IPS DF 6.9 (cell line): ENCODE measurements around the gene TMEM108.

ENCODE experiments used
- DNase-seq: peaks from one replicate; pipeline ENCODE4 v3.0.0-alpha.2; 2013; ENCODE audit warnings: low read depth, low spot score
- H3K27ac ChIP-seq: one replicate; pipeline ENCODE4 v1.5.1; 2013; ENCODE audit warnings: low read length, control low read depth
- H3K27me3 ChIP-seq: 2 replicates; pipeline ENCODE4 v1.6.1; 2013; ENCODE audit warnings: mild to moderate bottlenecking, low read length; ENCODE audit not compliant: control insufficient read depth, insufficient read depth
- H3K36me3 ChIP-seq: 2 replicates; pipeline ENCODE4 v1.6.1; 2013; ENCODE audit warnings: low read length; ENCODE audit not compliant: control insufficient read depth, insufficient read depth
- H3K4me1 ChIP-seq: 2 replicates; pipeline ENCODE4 v1.6.1; 2013; ENCODE audit warnings: low read length; ENCODE audit not compliant: control insufficient read depth, insufficient read depth
- H3K4me3 ChIP-seq: 2 replicates; pipeline ENCODE4 v1.5.1; 2013; ENCODE audit warnings: mild to moderate bottlenecking, low read length
- H3K9me3 ChIP-seq: 2 replicates; pipeline ENCODE4 v1.6.1; 2013; ENCODE audit warnings: low read length, inconsistent platforms; ENCODE audit not compliant: control insufficient read depth, insufficient read depth
- WGBS: extraction: QIAGEN DNeasy Blood & Tissue Kit; methylation state at CpG from one replicate; pipeline ENCODE4 v1.1.7; 2013; ENCODE audit warnings: mixed read lengths, missing lambda C conversion rate; ENCODE audit not compliant: insufficient read length, insufficient coverage; 5-methylcytosine and 5-hydroxymethylcytosine counted together

Gene TMEM108

GRCh38 chr3:133050891-133051290, 12.7 kb downstream of the TMEM108 start:
- no CpG with 5 or more reads among the region's 2 CpGs for WGBS
- H3K27ac ChIP-seq = no peak overlapping the region
- H3K36me3 ChIP-seq = no peaks in the 10 kb centered on the region
- no peak overlapping the region for H3K4me3 ChIP-seq
- no peak for DNase-seq
- peaks cover 3% of the 10 kb centered on the region; the same call in 1 of the 2 replicates for H3K4me1 ChIP-seq
- H3K9me3 ChIP-seq = no peaks in the 10 kb centered on the region
- no peaks in the 10 kb centered on the region for H3K27me3 ChIP-seq

GRCh38 chr3:133053532-133053931, 15.3 kb downstream of the TMEM108 start:
- Histone ChIP-seq H3K27ac (no peak overlapping the region), H3K36me3 (no peaks in the 10 kb centered on the region), H3K4me3 (no peak overlapping the region), H3K9me3 (no peaks in the 10 kb centered on the region), H3K4me1 (peaks cover 5% of the 10 kb centered on the region; the same call in 1 of the 2 replicates), H3K27me3 (no peaks in the 10 kb centered on the region)
- no CpG with 5 or more reads among the region's 2 CpGs for WGBS
- DNase-seq = no peak

GRCh38 chr3:133054586-133054985, 16.4 kb downstream of the TMEM108 start:
- H3K9me3 ChIP-seq = no peaks in the 10 kb centered on the region
- no peaks in the 10 kb centered on the region for H3K27me3 ChIP-seq
- no peaks in the 10 kb centered on the region for H3K36me3 ChIP-seq
- H3K4me1 ChIP-seq = peaks cover 5% of the 10 kb centered on the region; the same call in 1 of the 2 replicates
- no peak overlapping the region for H3K4me3 ChIP-seq
- no peak overlapping the region for H3K27ac ChIP-seq
- WGBS = no CpG with 5 or more reads among the region's 1 CpG
- DNase-seq = no peak

GRCh38 chr3:133055339-133055738, 17.1 kb downstream of the TMEM108 start:
- Histone ChIP-seq H3K9me3 (no peaks in the 10 kb centered on the region), H3K4me1 (peaks cover 5% of the 10 kb centered on the region; the same call in 1 of the 2 replicates), H3K27ac (no peak overlapping the region), H3K4me3 (no peak overlapping the region), H3K27me3 (no peaks in the 10 kb centered on the region), H3K36me3 (no peaks in the 10 kb centered on the region)
- DNase-seq = no peak
- WGBS = no CpG with 5 or more reads among the region's 1 CpG

GRCh38 chr3:133058243-133058642, 20.1 kb downstream of the TMEM108 start:
- Histone ChIP-seq H3K4me3 (no peak overlapping the region), H3K27ac (no peak overlapping the region), H3K36me3 (no peaks in the 10 kb centered on the region), H3K27me3 (no peaks in the 10 kb centered on the region), H3K4me1 (peaks cover 5% of the 10 kb centered on the region; the same call in 1 of the 2 replicates), H3K9me3 (no peaks in the 10 kb centered on the region)
- WGBS = no CpG with 5 or more reads among the region's 4 CpGs
- no peak for DNase-seq

- no peak overlapping the region for H3K4me3 ChIP-seq
- H3K27me3 ChIP-seq = no peaks in the 10 kb centered on the region
- H3K4me1 ChIP-seq = peaks cover 5% of the 10 kb centered on the region; the same call in 1 of the 2 replicates
- WGBS = no CpG with 5 or more reads among the region's 6 CpGs
- no peaks in the 10 kb centered on the region for H3K36me3 ChIP-seq
- DNase-seq = no peak
- no peak overlapping the region for H3K27ac ChIP-seq
- H3K9me3 ChIP-seq = no peaks in the 10 kb centered on the region
Measured at GRCh38 chr3:133058831-133059230, 20.6 kb downstream of the TMEM108 start.

GRCh38 chr3:133065193-133065961, 27.2 kb downstream of the TMEM108 start:
- no peak overlapping the region for H3K4me3 ChIP-seq

GRCh38 chr3:133066026-133066425, 27.8 kb downstream of the TMEM108 start:
- WGBS = no CpG with 5 or more reads among the region's 2 CpGs
- no peak for DNase-seq

More at GRCh38 chr3:133065193-133065961, 27.2 kb downstream of the TMEM108 start:
- no peak for DNase-seq
- H3K4me1 ChIP-seq = no peaks in the 10 kb centered on the region
- WGBS = no CpG with 5 or more reads among the region's 7 CpGs
- no peak overlapping the region for H3K27ac ChIP-seq
- H3K27me3 ChIP-seq = no peaks in the 10 kb centered on the region
- no peaks in the 10 kb centered on the region for H3K36me3 ChIP-seq
- H3K9me3 ChIP-seq = no peaks in the 10 kb centered on the region

GRCh38 chr3:133069556-133070286, 31.5 kb downstream of the TMEM108 start:
- no peaks in the 10 kb centered on the region for H3K36me3 ChIP-seq
- WGBS = no CpG with 5 or more reads among the region's 2 CpGs
- DNase-seq = no peak
- no peak overlapping the region for H3K4me3 ChIP-seq
- H3K27ac ChIP-seq = no peak overlapping the region
- no peaks in the 10 kb centered on the region for H3K4me1 ChIP-seq
- no peaks in the 10 kb centered on the region for H3K9me3 ChIP-seq
- no peaks in the 10 kb centered on the region for H3K27me3 ChIP-seq

More at GRCh38 chr3:133066026-133066425, 27.8 kb downstream of the TMEM108 start:
- Histone ChIP-seq H3K4me3 (no peak overlapping the region), H3K9me3 (no peaks in the 10 kb centered on the region), H3K36me3 (no peaks in the 10 kb centered on the region), H3K27me3 (no peaks in the 10 kb centered on the region), H3K27ac (no peak overlapping the region), H3K4me1 (no peaks in the 10 kb centered on the region)

GRCh38 chr3:133074977-133075376, 36.8 kb downstream of the TMEM108 start:
- H3K9me3 ChIP-seq = no peaks in the 10 kb centered on the region
- H3K36me3 ChIP-seq = no peaks in the 10 kb centered on the region
- H3K4me1 ChIP-seq = no peaks in the 10 kb centered on the region
- DNase-seq = no peak
- H3K27ac ChIP-seq = no peak overlapping the region
- no peaks in the 10 kb centered on the region for H3K27me3 ChIP-seq
- WGBS = no CpG with 5 or more reads among the region's 4 CpGs
- H3K4me3 ChIP-seq = no peak overlapping the region
